ENCODE measurements around the gene GMDS. TPM values are rescaled to one million over a fixed set of nuclear protein-coding genes. Genes with fewer than 3 reads are reported as not detected.

GMDS gene
- total and polyA plus RNA-seq, 2 experiments from 2014 or later = 30.1 to 36.5 TPM

GRCh38 chr6:2266841-2267240 lies 21.4 kb upstream of the GMDS start:
- H3K36me3 ChIP-seq (ENCODE audit: insufficient read depth) = no peaks in the 10 kb centered on the region
- Mint-ChIP-seq H3K9me3 (no peaks in the 10 kb centered on the region; the same call in 2 of the 3 replicates), H3K36me3 (ENCODE audit: low read depth) (peaks cover 2% of the 10 kb centered on the region; the same call in 2 of the 3 replicates), H3K4me3 (no peak overlapping the region), H3K4me1 (peaks cover 9% of the 10 kb centered on the region), H3K27me3 (ENCODE audit: insufficient read depth, low read depth, poor library complexity) (peaks cover 5% of the 10 kb centered on the region), H3K27ac (no peak overlapping the region)
- TF ChIP-seq POLR2AphosphoS5 (IDR thresholded peaks at IDR 0.05; ENCODE audit: low read depth) (no peak), CTCF (conservative IDR thresholded peaks at IDR 0.05; ENCODE audit: low read depth in 2 of 2) (no peak), ZNF114 (CRISPR knock-in tag; IDR thresholded peaks at IDR 0.05) (no peak), ETS1 (IDR thresholded peaks at IDR 0.05) (no peak), CREB1 (CRISPR knock-in tag; IDR thresholded peaks at IDR 0.05; ENCODE audit: low read depth) (no peak), ZNF331 (CRISPR knock-in tag; IDR thresholded peaks at IDR 0.05; ENCODE audit: low read depth) (no peak), STAT1 (IDR thresholded peaks at IDR 0.05; ENCODE audit: unreplicated experiment) (no peak), ZNF462 (CRISPR knock-in tag; IDR thresholded peaks at IDR 0.05) (no peak), EZH2phosphoT487 (IDR thresholded peaks at IDR 0.05; ENCODE audit: unreplicated experiment) (no peak), JUNB (IDR thresholded peaks at IDR 0.05; ENCODE audit: unreplicated experiment) (no peak), NANOG (IDR thresholded peaks at IDR 0.05; ENCODE audit: borderline replicate concordance) (no peak), EZH2 (IDR thresholded peaks at IDR 0.05; ENCODE audit: low read depth, unreplicated experiment) (no peak), REST (IDR thresholded peaks at IDR 0.05; ENCODE audit: unreplicated experiment) (no peak)
- H4K20me1 ChIP-seq (replicated peaks; ENCODE audit: insufficient read depth) = no peaks in the 10 kb centered on the region
- H3K27ac ChIP-seq (ENCODE audit: low read depth) = no peak overlapping the region
- no peak overlapping the region for H3K4me2 ChIP-seq
- no peak overlapping the region for H3K4me3 ChIP-seq
- no peak for DNase-seq (ENCODE audit: low spot score)
- H3K9me2 ChIP-seq (ENCODE audit: insufficient read depth) = peaks cover 5% of the 10 kb centered on the region; the same call in 1 of the 2 replicates
- no peaks in the 10 kb centered on the region for H3K27me3 ChIP-seq (ENCODE audit: insufficient read depth)
- H2AFZ ChIP-seq = no peak overlapping the region
- H3K4me1 ChIP-seq (ENCODE audit: insufficient read depth) = peaks cover 4% of the 10 kb centered on the region; the same call in 1 of the 2 replicates
- H3F3A ChIP-seq (replicated peaks; ENCODE audit: low read depth) = no peaks in the 10 kb centered on the region
- H3K79me2 ChIP-seq (replicated peaks; ENCODE audit: insufficient read depth) = no peaks in the 10 kb centered on the region
- ATAC-seq = no peak
